HCT116 (cell line): ENCODE measurements around the gene RAP1GAP2. TPM values are rescaled to one million over a fixed set of nuclear protein-coding genes. Genes with fewer than 3 reads are reported as not detected.

Source experiments
- ATAC-seq: fragments of 200-7000 bp; cut with Tn5 transposase; 2 replicates; pipeline ENCODE4 v1.9.1; 2020; ENCODE audit warnings: mild to moderate bottlenecking, moderate library complexity
- BruUV-seq: library from RNA; stranded (reverse); fragments of 400-500 nt; replicated peaks from 2 replicates; lab custom pipeline; 2021; lab: Mats Ljungman, UMichigan
- CTCF ChIA-PET: fragments of 300-600 bp; sonication (Branson Sonifier 250); formaldehyde crosslinking; loops from one replicate; lab custom pipeline; 2021; ENCODE audit warnings: antibody characterized with exemption; lab: Charles Lee
- POLR2A ChIA-PET: fragments of 300-600, 350-600 bp; sonication (Branson Sonifier 250); formaldehyde crosslinking; loops from one replicate; lab custom pipeline; 2021; ENCODE audit warnings: antibody characterized with exemption; lab: Charles Lee
- RAD21 ChIA-PET, 2 experiments: fragments of 300-600 bp; sonication (Branson Sonifier 250); formaldehyde crosslinking; loops; one replicate each; lab custom pipeline; 2023; ENCODE audit warnings: low total read pairs in 2 of 2; ENCODE audit not compliant: uncharacterized antibody in 2 of 2, unreplicated experiment in 2 of 2, low non-redundant PET in 1 of 2; lab: Charles Lee
- DNase-seq: peaks from one replicate; pipeline ENCODE4 v3.0.0-alpha.2; 2010; ENCODE audit warnings: low read depth, low spot score
- H2AFZ ChIP-seq: fragments of 200-600 bp; shearing (Covaris generic), sonication (generic); 2 replicates; pipeline ENCODE4 v1.6.1; 2017; ENCODE audit warnings: low read depth, mixed run types, mixed read lengths, antibody characterized with exemption, low read length; ENCODE audit not compliant: poor library complexity, severe bottlenecking
- H3K27ac ChIP-seq: 2 replicates; pipeline ENCODE4 v1.5.1; 2012; ENCODE audit warnings: low read depth, low read length
- H3K27me3 ChIP-seq: fragments of 200-600 bp; sonication (generic); 2 replicates; pipeline ENCODE4 v1.6.1; 2016; ENCODE audit warnings: mixed run types, low read length, mixed read lengths; ENCODE audit not compliant: insufficient read depth
- H3K36me3 ChIP-seq, 2 experiments: fragments of 200-500 bp in 1 of 2; fragments of 200-600 bp in 1 of 2; sonication (Bioruptor generic) in 1 of 2; sonication (generic) in 1 of 2; 2 replicates each; pipeline versions ENCODE4 v1.5.1 to v1.6.1; 2014 to 2016; ENCODE audit warnings: low read length in 2 of 2, inconsistent platforms in 1 of 2, mixed read lengths in 1 of 2, mixed run types in 1 of 2; ENCODE audit not compliant: insufficient read depth in 2 of 2, control insufficient read depth in 1 of 2
- H3K4me1 ChIP-seq, 2 experiments: fragments of 200-600 bp in 1 of 2; sonication (generic) in 1 of 2; 2 replicates each; pipeline versions ENCODE4 v1.5.1 to v1.6.1; 2012 to 2017; ENCODE audit warnings: low read length in 2 of 2, inconsistent platforms in 1 of 2, mild to moderate bottlenecking in 1 of 2, mixed read lengths in 1 of 2, mixed run types in 1 of 2, moderate library complexity in 1 of 2; ENCODE audit not compliant: insufficient read depth in 2 of 2, control insufficient read depth in 1 of 2
- H3K4me2 ChIP-seq: fragments of 200-600 bp; sonication (generic); 2 replicates; pipeline ENCODE4 v1.6.1; 2017; ENCODE audit warnings: mixed run types, low read length, mixed read lengths
- H3K4me3 ChIP-seq, 2 experiments: fragments of 200-600 bp in 1 of 2; sonication (generic) in 1 of 2; replicated peaks in 1 of 2; 2 replicates each; pipeline ENCODE4 v1.5.1; 2011 to 2016; ENCODE audit warnings: low read length in 2 of 2, control low read depth in 1 of 2, low read depth in 1 of 2, mild to moderate bottlenecking in 1 of 2, mixed read lengths in 1 of 2, mixed run types in 1 of 2
- H3K79me2 ChIP-seq: fragments of 200-600 bp; sonication (generic); 2 replicates; pipeline ENCODE4 v1.6.1; 2017; ENCODE audit warnings: mild to moderate bottlenecking, mixed run types, low read length, moderate library complexity, mixed read lengths; ENCODE audit not compliant: insufficient read depth
- H3K9ac ChIP-seq: fragments of 200-600 bp; sonication (generic); 2 replicates; pipeline ENCODE4 v1.6.1; 2016; ENCODE audit warnings: low read length, mixed read lengths
- H3K9me2 ChIP-seq: fragments of 200-600 bp; sonication (generic), shearing (Covaris generic); 2 replicates; pipeline ENCODE4 v1.6.1; 2017; ENCODE audit warnings: mixed run types, mild to moderate bottlenecking, moderate library complexity; ENCODE audit not compliant: insufficient read depth
- H3K9me3 ChIP-seq, 2 experiments: fragments of 200-500 bp in 1 of 2; fragments of 200-600 bp in 1 of 2; sonication (Bioruptor generic) in 1 of 2; sonication (generic) in 1 of 2; 2 replicates each; pipeline ENCODE4 v1.6.1; 2014 to 2017; ENCODE audit warnings: low read length in 2 of 2, mixed read lengths in 2 of 2, inconsistent platforms in 1 of 2, low read depth in 1 of 2, mild to moderate bottlenecking in 1 of 2, mixed run types in 1 of 2, moderate library complexity in 1 of 2; ENCODE audit not compliant: control insufficient read depth in 1 of 2, insufficient read depth in 1 of 2
- H4K20me1 ChIP-seq: fragments of 200-600 bp; sonication (generic), shearing (Covaris generic); 2 replicates; pipeline ENCODE4 v1.6.1; 2017; ENCODE audit warnings: mixed run types, mild to moderate bottlenecking, moderate library complexity; ENCODE audit not compliant: insufficient read depth
- CBX3 ChIP-seq: IDR thresholded peaks from 2 replicates; pipeline ENCODE4 v1.6.1; 2012; ENCODE audit warnings: low read depth
- CTCF ChIP-seq, 3 experiments: fragments of 200-600 bp in 1 of 3; sonication (generic) in 1 of 3; IDR thresholded peaks in 2 of 3; conservative IDR thresholded peaks in 1 of 3; 2 replicates each; pipeline ENCODE4 v1.5.1; 2012 to 2017; ENCODE audit warnings: low read depth in 2 of 3, low read length in 2 of 3, antibody characterized with exemption in 1 of 3, borderline replicate concordance in 1 of 3, control low read depth in 1 of 3, mild to moderate bottlenecking in 1 of 3, mixed read lengths in 1 of 3, mixed run types in 1 of 3, moderate library complexity in 1 of 3; ENCODE audit not compliant: insufficient read depth in 1 of 3
- EGR1 ChIP-seq: IDR thresholded peaks from 2 replicates; pipeline ENCODE4 v1.6.1; 2012; ENCODE audit warnings: low read depth
- EZH2 ChIP-seq: fragments of 200-600 bp; sonication (generic); IDR thresholded peaks from 2 replicates; pipeline ENCODE4 v1.6.1; 2017; ENCODE audit warnings: antibody characterized with exemption, mixed run types
- JUND ChIP-seq: IDR thresholded peaks from 2 replicates; pipeline ENCODE4 v1.6.1; 2012
- POLR2A ChIP-seq: IDR thresholded peaks from 2 replicates; pipeline ENCODE4 v1.7.0; 2011; ENCODE audit warnings: borderline replicate concordance; ENCODE audit not compliant: insufficient read depth, insufficient read length; ENCODE audit errors: extremely low read depth
- ZFX ChIP-seq: fragments of 450-650 bp; IDR thresholded peaks from 2 replicates; pipeline ENCODE4 v1.6.1; 2017
- intact Hi-C: fragments of 100-400 bp; cut with micrococcal nuclease; formaldehyde crosslinking; loops from 2 replicates; pipeline ENCODE4 v1.10.0; 2022
- total RNA-seq: library from RNA; stranded (reverse); gene quantifications from one replicate; pipeline ENCODE4 v1.2.1, GENCODE V29; 2021; ENCODE audit not compliant: unreplicated experiment
- TF ChIP-seq, protein P1 (sequence below): IDR thresholded peaks from 2 replicates; pipeline ENCODE4 v1.6.1; 2012; ENCODE audit warnings: low read depth

The RAP1GAP2 gene
- total RNA-seq, 1 experiment from 2014 or later: 54.6 TPM

DNA sequence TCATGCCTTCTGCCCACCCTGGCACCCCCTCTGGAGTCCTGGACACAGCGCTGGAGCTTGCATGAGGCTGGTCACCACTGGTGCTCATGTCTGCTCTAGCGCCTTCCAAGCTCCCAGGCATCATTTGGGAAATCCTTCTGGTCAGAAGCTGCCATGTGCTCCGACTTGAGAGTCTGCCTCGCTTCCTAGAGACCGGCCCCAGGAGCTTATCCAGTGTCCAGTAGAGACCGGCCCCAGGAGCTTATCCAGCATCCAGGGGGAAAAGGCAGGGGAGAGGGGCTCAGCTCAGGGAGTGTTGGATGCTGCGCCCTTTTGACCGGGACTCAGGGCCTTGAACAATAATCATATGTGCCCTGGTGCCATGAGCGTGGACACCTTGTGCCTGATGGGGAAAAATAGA lies 106.3 kb downstream of the RAP1GAP2 start:
- no peak for DNase-seq
- Histone ChIP-seq H3K9me3 (no peaks in the 10 kb centered on the region), H3K27me3 (no peaks in the 10 kb centered on the region), H3K79me2 (no peaks in the 10 kb centered on the region), H4K20me1 (no peaks in the 10 kb centered on the region), H3K9ac (no peak overlapping the region), H3K27ac (no peak overlapping the region), H2AFZ (no peak overlapping the region), H3K4me2 (no peak overlapping the region), H3K9me2 (no peaks in the 10 kb centered on the region), H3K36me3 (no peaks in the 10 kb centered on the region), H3K4me1 (peaks cover 5% of the 10 kb centered on the region in 2 experiments; a peak in 3 of 4 replicates), H3K4me3 (no peak overlapping the region)
- ChIA-PET CTCF (no interaction called here), POLR2A (no interaction called here), RAD21 (no interaction called here)
- no TSS peak for BruUV-seq
- no peak for ATAC-seq
- no peak for TF ChIP-seq EGR1
- no peak for TF ChIP-seq EZH2
- TF ChIP-seq JUND: no peak
- TF ChIP-seq CTCF (IDR thresholded peaks at IDR 0.05 in 2 of 3, conservative IDR thresholded peaks at IDR 0.05 in 1 of 3; ENCODE audit: borderline replicate concordance in 1 of 3, insufficient read depth in 1 of 3, low read depth in 2 of 3, low read length in 2 of 3): no peak
- no peak for TF ChIP-seq POLR2A
- TF ChIP-seq CBX3: no peak
- TF ChIP-seq, protein P1, sequence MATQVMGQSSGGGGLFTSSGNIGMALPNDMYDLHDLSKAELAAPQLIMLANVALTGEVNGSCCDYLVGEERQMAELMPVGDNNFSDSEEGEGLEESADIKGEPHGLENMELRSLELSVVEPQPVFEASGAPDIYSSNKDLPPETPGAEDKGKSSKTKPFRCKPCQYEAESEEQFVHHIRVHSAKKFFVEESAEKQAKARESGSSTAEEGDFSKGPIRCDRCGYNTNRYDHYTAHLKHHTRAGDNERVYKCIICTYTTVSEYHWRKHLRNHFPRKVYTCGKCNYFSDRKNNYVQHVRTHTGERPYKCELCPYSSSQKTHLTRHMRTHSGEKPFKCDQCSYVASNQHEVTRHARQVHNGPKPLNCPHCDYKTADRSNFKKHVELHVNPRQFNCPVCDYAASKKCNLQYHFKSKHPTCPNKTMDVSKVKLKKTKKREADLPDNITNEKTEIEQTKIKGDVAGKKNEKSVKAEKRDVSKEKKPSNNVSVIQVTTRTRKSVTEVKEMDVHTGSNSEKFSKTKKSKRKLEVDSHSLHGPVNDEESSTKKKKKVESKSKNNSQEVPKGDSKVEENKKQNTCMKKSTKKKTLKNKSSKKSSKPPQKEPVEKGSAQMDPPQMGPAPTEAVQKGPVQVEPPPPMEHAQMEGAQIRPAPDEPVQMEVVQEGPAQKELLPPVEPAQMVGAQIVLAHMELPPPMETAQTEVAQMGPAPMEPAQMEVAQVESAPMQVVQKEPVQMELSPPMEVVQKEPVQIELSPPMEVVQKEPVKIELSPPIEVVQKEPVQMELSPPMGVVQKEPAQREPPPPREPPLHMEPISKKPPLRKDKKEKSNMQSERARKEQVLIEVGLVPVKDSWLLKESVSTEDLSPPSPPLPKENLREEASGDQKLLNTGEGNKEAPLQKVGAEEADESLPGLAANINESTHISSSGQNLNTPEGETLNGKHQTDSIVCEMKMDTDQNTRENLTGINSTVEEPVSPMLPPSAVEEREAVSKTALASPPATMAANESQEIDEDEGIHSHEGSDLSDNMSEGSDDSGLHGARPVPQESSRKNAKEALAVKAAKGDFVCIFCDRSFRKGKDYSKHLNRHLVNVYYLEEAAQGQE: no peak
- no peak for TF ChIP-seq ZFX
- intact Hi-C loops: no loop called here
